B cell (primary cell): ENCODE measurements around the gene ZCWPW2. TPM values are rescaled to one million over a fixed set of nuclear protein-coding genes. Genes with fewer than 3 reads are reported as not detected.

ENCODE experiments used
- ATAC-seq: fragments of 200-7000 bp; cut with Tn5 transposase; one replicate; pipeline ENCODE4 v1.10.0; 2021; ENCODE audit warnings: low read depth, mild to moderate bottlenecking, moderate number of reproducible peaks, moderate library complexity
- CTCF ChIA-PET: fragments of 350-600 bp; sonication (Branson Sonifier 250); formaldehyde crosslinking; loops from one replicate; lab custom pipeline; 2021; ENCODE audit warnings: antibody characterized with exemption, inconsistent platforms; lab: Charles Lee
- POLR2A ChIA-PET: fragments of 350-600 bp; sonication (Branson Sonifier 250); formaldehyde crosslinking; loops from one replicate; lab custom pipeline; 2021; ENCODE audit warnings: antibody characterized with exemption; lab: Charles Lee
- DNase-seq: peaks from one replicate; pipeline ENCODE4 v3.0.0; 2013
- H2AFZ ChIP-seq: 2 replicates; pipeline ENCODE4 v1.6.1; 2012; ENCODE audit warnings: mild to moderate bottlenecking, low read depth, low read length; ENCODE audit not compliant: insufficient read depth, poor library complexity, severe bottlenecking
- H3K27ac ChIP-seq, 2 donors: 1 replicate in 1 of 2; 2 replicates in 1 of 2; pipeline ENCODE4 v1.5.1; 2012 to 2013; ENCODE audit warnings: low read length in 2 of 2, mild to moderate bottlenecking in 2 of 2, moderate library complexity in 1 of 2
- H3K27me3 ChIP-seq, 4 experiments: fragments of 200-600 bp in 1 of 4; sonication (generic) in 1 of 4; replicated peaks in 1 of 4; 1 replicate in 2 of 4; 2 replicates in 2 of 4; pipeline versions ENCODE4 v1.6.1 to v1.7.0; 2013 to 2016; ENCODE audit warnings: low read length in 3 of 4, mild to moderate bottlenecking in 2 of 4, mixed read lengths in 1 of 4, moderate library complexity in 1 of 4; ENCODE audit not compliant: insufficient read depth in 4 of 4, control insufficient read depth in 3 of 4; ENCODE audit errors: control extremely low read depth in 1 of 4
- H3K36me3 ChIP-seq, 2 experiments: replicated peaks in 1 of 2; 1 replicate in 1 of 2; 2 replicates in 1 of 2; pipeline versions ENCODE4 v1.6.1 to v1.7.1; 2013; ENCODE audit warnings: low read length in 1 of 2; ENCODE audit not compliant: insufficient read depth in 2 of 2, control insufficient read depth in 1 of 2; ENCODE audit errors: control extremely low read depth in 1 of 2, extremely low read depth in 1 of 2
- H3K4me1 ChIP-seq, 2 donors: fragments of 200-600 bp in 1 of 2; sonication (generic) in 1 of 2; 1 replicate in 1 of 2; 2 replicates in 1 of 2; pipeline versions ENCODE4 v1.5.1 to v1.6.1; 2013 to 2017; ENCODE audit warnings: low read length in 2 of 2; ENCODE audit not compliant: control insufficient read depth in 2 of 2, insufficient read depth in 2 of 2
- H3K4me2 ChIP-seq: replicated peaks from 2 replicates; pipeline ENCODE3; 2012; ENCODE audit warnings: mild to moderate bottlenecking, low read depth, low read length; ENCODE audit not compliant: poor library complexity, severe bottlenecking
- H3K4me3 ChIP-seq, 5 experiments: fragments of 200-600 bp in 1 of 5; sonication (generic) in 1 of 5; 1 replicate in 3 of 5; 2 replicates in 2 of 5; pipeline versions ENCODE4 v1.5.1 to v1.7.0; 2011 to 2016; ENCODE audit warnings: low read length in 4 of 5, mild to moderate bottlenecking in 4 of 5, low read depth in 2 of 5, control low read depth in 1 of 5, moderate library complexity in 1 of 5; ENCODE audit not compliant: insufficient read depth in 1 of 5; ENCODE audit errors: control extremely low read depth in 1 of 5, extremely low read depth in 1 of 5
- H3K79me2 ChIP-seq: fragments of 200-600 bp; sonication (generic); one replicate; pipeline ENCODE4 v1.6.0; 2016; ENCODE audit warnings: low read length; ENCODE audit not compliant: control insufficient read depth, insufficient read depth
- H3K9ac ChIP-seq: fragments of 200-600 bp; sonication (generic); 2 replicates; pipeline ENCODE4 v1.6.1; 2017; ENCODE audit warnings: mild to moderate bottlenecking, low read length, moderate library complexity
- H3K9me3 ChIP-seq, 3 donors: one replicate each; pipeline versions ENCODE4 v1.6.1 to v1.7.1; 2013; ENCODE audit warnings: low read length in 2 of 3; ENCODE audit not compliant: control insufficient read depth in 2 of 3, insufficient read depth in 1 of 3; ENCODE audit errors: control extremely low read depth in 1 of 3
- H4K20me1 ChIP-seq: 2 replicates; pipeline ENCODE4 v1.6.0; 2012; ENCODE audit warnings: mild to moderate bottlenecking, low read length; ENCODE audit not compliant: insufficient read depth, control insufficient read depth, poor library complexity, severe bottlenecking
- H3K27ac Mint-ChIP-seq: one replicate; pipeline ENCODE4 v1.8.0; 2021; ENCODE audit warnings: mixed read lengths
- H3K27me3 Mint-ChIP-seq: one replicate; pipeline ENCODE4 v1.8.0; 2021; ENCODE audit warnings: mixed read lengths
- H3K4me1 Mint-ChIP-seq: one replicate; pipeline ENCODE4 v1.8.0; 2021; ENCODE audit warnings: mixed read lengths
- H3K4me3 Mint-ChIP-seq: one replicate; pipeline ENCODE4 v1.8.0; 2021; ENCODE audit warnings: mixed read lengths
- H3K9me3 Mint-ChIP-seq: one replicate; pipeline ENCODE4 v1.8.0; 2022; ENCODE audit warnings: mixed read lengths; ENCODE audit not compliant: insufficient read depth
- EZH2 ChIP-seq: IDR thresholded peaks from 2 replicates; pipeline ENCODE4 v1.6.1; 2012; ENCODE audit warnings: borderline replicate concordance, low read depth, mild to moderate bottlenecking, moderate library complexity, low read length; ENCODE audit not compliant: insufficient read depth, poor library complexity, severe bottlenecking
- WGBS: methylation state at CpG from one replicate; pipeline ENCODE4 v1.1.5; 2013; ENCODE audit warnings: missing lambda C conversion rate; ENCODE audit not compliant: insufficient coverage; 5-methylcytosine and 5-hydroxymethylcytosine counted together
- intact Hi-C: fragments of 100-400 bp; cut with micrococcal nuclease; formaldehyde crosslinking; loops from one replicate; pipeline ENCODE4 v1.10.0; 2022
- polyA plus RNA-seq: library from polyadenylated mRNA; depleted of rRNA; stranded (reverse); fragments of >200 nt; gene quantifications from 2 replicates; pipeline ENCODE4 v1.2.3, GENCODE V29; 2012
- total RNA-seq, 2 donors: library from RNA; stranded (reverse); fragments of 120-200 nt in 1 of 2; gene quantifications; 1 replicate in 1 of 2; 2 replicates in 1 of 2; pipeline versions ENCODE4 v1.2.3 to v1.2.4, GENCODE V29; 2013 to 2022
- TF ChIP-seq, protein P1 (sequence below): fragments of 200-600 bp; IDR thresholded peaks from one replicate; pipeline ENCODE4 v1.8.0; 2022; ENCODE audit warnings: antibody characterized with exemption, mild to moderate bottlenecking

Gene ZCWPW2
- total and polyA plus RNA-seq, 2 donors (not counting 1 experiment from before 2014, with no cell fraction given): not detected

DNA sequence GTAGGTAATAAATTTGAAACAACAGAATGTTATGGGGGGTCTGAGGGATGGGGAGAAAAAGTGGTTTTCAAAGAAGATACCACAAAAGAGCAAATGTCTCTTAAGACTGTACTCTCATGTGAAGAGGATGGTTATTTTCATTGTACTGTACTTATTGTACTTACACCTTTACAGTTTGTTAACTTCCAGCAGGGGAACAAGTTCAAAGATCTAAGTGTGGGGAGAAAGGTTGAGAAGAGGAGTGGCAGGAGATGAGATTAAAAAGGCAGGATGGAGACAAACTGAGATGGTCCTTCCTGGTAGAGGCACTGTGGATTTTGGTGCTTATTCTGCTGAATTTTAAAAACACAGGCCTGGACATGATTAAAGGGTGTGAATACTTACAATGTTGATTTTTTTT, 5.4 kb upstream of the ZCWPW2 start:
- Histone ChIP-seq H2AFZ (no peak overlapping the region), H3K4me3 (no peak overlapping the region), H4K20me1 (no peaks in the 10 kb centered on the region), H3K27ac (no peak overlapping the region), H3K79me2 (peaks cover 7% of the 10 kb centered on the region), H3K4me2 (no peak overlapping the region), H3K36me3 (no peaks in the 10 kb centered on the region), H3K9ac (no peak overlapping the region), H3K4me1 (peaks cover 6 to 9% of the 10 kb centered on the region in 2 donors), H3K27me3 (no peaks in the 10 kb centered on the region), H3K9me3 (no peaks in the 10 kb centered on the region)
- ChIA-PET POLR2A (no interaction called here), CTCF (interaction anchor here (0.5 to 1.0 kb wide), 2 partner anchors 15 to 1931 kb away, joined by 3 to 4 read pairs; no protein-coding TSS in a partner anchor)
- H3K4me3 Mint-ChIP-seq: no peak overlapping the region
- intact Hi-C loops: no loop called here
- no peak for ATAC-seq
- TF ChIP-seq, protein P1, sequence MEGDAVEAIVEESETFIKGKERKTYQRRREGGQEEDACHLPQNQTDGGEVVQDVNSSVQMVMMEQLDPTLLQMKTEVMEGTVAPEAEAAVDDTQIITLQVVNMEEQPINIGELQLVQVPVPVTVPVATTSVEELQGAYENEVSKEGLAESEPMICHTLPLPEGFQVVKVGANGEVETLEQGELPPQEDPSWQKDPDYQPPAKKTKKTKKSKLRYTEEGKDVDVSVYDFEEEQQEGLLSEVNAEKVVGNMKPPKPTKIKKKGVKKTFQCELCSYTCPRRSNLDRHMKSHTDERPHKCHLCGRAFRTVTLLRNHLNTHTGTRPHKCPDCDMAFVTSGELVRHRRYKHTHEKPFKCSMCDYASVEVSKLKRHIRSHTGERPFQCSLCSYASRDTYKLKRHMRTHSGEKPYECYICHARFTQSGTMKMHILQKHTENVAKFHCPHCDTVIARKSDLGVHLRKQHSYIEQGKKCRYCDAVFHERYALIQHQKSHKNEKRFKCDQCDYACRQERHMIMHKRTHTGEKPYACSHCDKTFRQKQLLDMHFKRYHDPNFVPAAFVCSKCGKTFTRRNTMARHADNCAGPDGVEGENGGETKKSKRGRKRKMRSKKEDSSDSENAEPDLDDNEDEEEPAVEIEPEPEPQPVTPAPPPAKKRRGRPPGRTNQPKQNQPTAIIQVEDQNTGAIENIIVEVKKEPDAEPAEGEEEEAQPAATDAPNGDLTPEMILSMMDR: no peak
- TF ChIP-seq EZH2: no peak
- H3K27me3 Mint-ChIP-seq: no peaks in the 10 kb centered on the region
- no peak overlapping the region for H3K27ac Mint-ChIP-seq
- H3K9me3 Mint-ChIP-seq: no peaks in the 10 kb centered on the region
- peaks cover 21% of the 10 kb centered on the region for H3K4me1 Mint-ChIP-seq
- no peak for DNase-seq

DNA sequence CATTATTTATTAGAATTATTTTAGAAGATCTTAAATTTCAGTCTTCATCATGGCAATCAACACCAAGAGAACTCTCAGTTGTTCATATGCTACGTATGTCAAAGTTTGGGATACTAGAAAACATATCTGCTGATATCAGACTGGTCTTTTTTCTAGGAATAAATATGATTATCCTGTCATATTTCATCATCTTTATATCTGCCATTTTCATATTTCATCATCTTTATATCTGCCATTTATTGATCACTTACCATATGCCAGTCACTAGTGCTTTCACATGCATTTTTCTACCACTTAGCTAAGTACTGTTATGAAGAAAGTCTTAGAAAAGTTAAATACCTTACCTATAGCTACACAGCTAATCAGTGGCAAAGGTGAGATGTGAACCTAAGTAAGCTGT, 2.8 kb upstream of the ZCWPW2 start:
- H3K4me3 Mint-ChIP-seq: no peak overlapping the region

More for the DNA sequence above, 2.8 kb upstream of the ZCWPW2 start:
- Mint-ChIP-seq H3K4me1 (peaks cover 33% of the 10 kb centered on the region), H3K27me3 (no peaks in the 10 kb centered on the region), H3K9me3 (no peaks in the 10 kb centered on the region), H3K27ac (no peak overlapping the region)
- Histone ChIP-seq H3K9me3 (no peaks in the 10 kb centered on the region), H3K9ac (no peak overlapping the region), H3K27me3 (no peaks in the 10 kb centered on the region), H3K36me3 (no peaks in the 10 kb centered on the region), H3K27ac (no peak overlapping the region), H2AFZ (no peak overlapping the region), H3K4me3 (no peak overlapping the region), H3K79me2 (peaks cover 31% of the 10 kb centered on the region), H4K20me1 (no peaks in the 10 kb centered on the region), H3K4me1 (peaks cover 14 to 15% of the 10 kb centered on the region in 2 donors), H3K4me2 (no peak overlapping the region)
- no peak for TF ChIP-seq EZH2
- TF ChIP-seq, protein P1: no peak
- ATAC-seq (no peak), DNase-seq (no peak)
- WGBS: no CpG with 5 or more reads among the region's 1 CpG
- CTCF ChIA-PET: no interaction called here
- intact Hi-C loops: no loop called here
- POLR2A ChIA-PET: no interaction called here
